ENCODE data around the gene SMIM5. TPM values are rescaled to one million over a fixed set of nuclear protein-coding genes. Genes with fewer than 3 reads are reported as not detected.
A peak's percentile ranks its signal among the peaks of the same experiment; 100 is the strongest.

SMIM5 gene
- total and polyA plus RNA-seq, 2 donors (not counting 3 experiments of a cell fraction or from before 2014, with no cell fraction given), result not detected

- H3K27me3 ChIP-seq (ENCODE audit: control insufficient read depth in 2 of 2, insufficient read depth in 2 of 2, low read length in 2 of 2), result no peaks in the 10 kb centered on the region
- CTCF ChIA-PET, result interaction anchor here (0.7 to 19.2 kb wide), 13 partner anchors 10 to 97 kb away, joined by 3 to 446 read pairs (median 6); partner anchors contain the start of genes RECQL5, SAP30BP and SMIM5
- intact Hi-C loops (cut with micrococcal nuclease) (no loop called here), dilution Hi-C loops (cut with MboI; ENCODE audit: extremely low pct_ligation_motif_present, low sequenced_read_pairs) (no loop called here)
- no peak overlapping the region for H3K27ac ChIP-seq (ENCODE audit: insufficient read depth, low read depth, low read length)
- BruUV-seq (replicated peaks), result no TSS peak
- H3K4me2 ChIP-seq (ENCODE audit: insufficient read depth, low read length), result no peak overlapping the region
- peaks cover 6 to 10% of the 10 kb centered on the region in 2 experiments for H3K36me3 ChIP-seq (ENCODE audit: control insufficient read depth in 2 of 2, extremely low read depth in 1 of 2, insufficient read depth in 2 of 2, low read length in 2 of 2)
- peaks cover 8% of the 10 kb centered on the region for H3K4me1 ChIP-seq (ENCODE audit: control insufficient read depth, extremely low read depth, insufficient read depth, low read length)
- H4K20me1 ChIP-seq (replicated peaks; ENCODE audit: control insufficient read depth, extremely low read depth, insufficient read depth, low read length), result no peaks in the 10 kb centered on the region
- FAIRE-seq (no peak), DNase-seq (ENCODE audit: low read depth, low spot score) (no peak)
- TF ChIP-seq GATA2 (IDR thresholded peaks at IDR 0.05; ENCODE audit: insufficient read depth, insufficient read length, low read depth, low read length), result no peak
- TF ChIP-seq FOS (IDR thresholded peaks at IDR 0.05; ENCODE audit: borderline replicate concordance, insufficient read depth, low read length), result no peak
- TF ChIP-seq POLR2A (IDR thresholded peaks at IDR 0.05; ENCODE audit: low read depth, low read length), result no peak
- POLR2A ChIA-PET, result no interaction called here
- H3K9me1 ChIP-seq (replicated peaks; ENCODE audit: control insufficient read depth, extremely low read depth, insufficient read depth, low read length), result no peaks in the 10 kb centered on the region
- no peak overlapping the region for H2AFZ ChIP-seq (ENCODE audit: low read depth, low read length)
- no peaks in the 10 kb centered on the region for H3K9me3 ChIP-seq (replicated peaks; ENCODE audit: control insufficient read depth, insufficient read depth, low read length)
- H3K79me2 ChIP-seq (ENCODE audit: control insufficient read depth, insufficient read depth, low read length), result no peaks in the 10 kb centered on the region
- H3K4me3 ChIP-seq (replicated peaks in 1 of 3; ENCODE audit: insufficient read depth in 1 of 3, low read depth in 1 of 3, low read length in 3 of 3), result no peak overlapping the region
- no peak overlapping the region for H3K9ac ChIP-seq (replicated peaks; ENCODE audit: extremely low read depth, insufficient read depth, low read length)
Observed at GRCh38 chr17:75652341-75652740, 19.1 kb downstream of the SMIM5 start.

GRCh38 chr17:75652934-75653549, 19.8 kb downstream of the SMIM5 start:
- no peak overlapping the region for H2AFZ ChIP-seq (ENCODE audit: low read depth, low read length)
- intact Hi-C loops (cut with micrococcal nuclease), result loop anchor here (1.0 kb wide), 1 partner anchor 20 kb away; the partner anchor contains the start of gene SMIM5
- H3K79me2 ChIP-seq (ENCODE audit: control insufficient read depth, insufficient read depth, low read length), result no peaks in the 10 kb centered on the region
- ChIA-PET POLR2A (no interaction called here), CTCF (interaction anchor here (0.7 to 19.2 kb wide), 17 partner anchors 12 to 96 kb away, joined by 3 to 446 read pairs (median 6); partner anchors contain the start of genes ITGB4, RECQL5, SAP30BP and SMIM5)
- dilution Hi-C loops (cut with MboI; ENCODE audit: extremely low pct_ligation_motif_present, low sequenced_read_pairs), result no loop called here
- no TSS peak for BruUV-seq (replicated peaks)
- H3K4me1 ChIP-seq (ENCODE audit: control insufficient read depth, extremely low read depth, insufficient read depth, low read length), result peaks cover 8% of the 10 kb centered on the region
- H4K20me1 ChIP-seq (replicated peaks; ENCODE audit: control insufficient read depth, extremely low read depth, insufficient read depth, low read length), result no peaks in the 10 kb centered on the region
- H3K27me3 ChIP-seq (ENCODE audit: control insufficient read depth in 2 of 2, insufficient read depth in 2 of 2, low read length in 2 of 2), result no peaks in the 10 kb centered on the region
- DNase-seq (ENCODE audit: low read depth, low spot score) (peak; percentile 56), FAIRE-seq (no peak)
- H3K36me3 ChIP-seq (ENCODE audit: control insufficient read depth in 2 of 2, extremely low read depth in 1 of 2, insufficient read depth in 2 of 2, low read length in 2 of 2), result peaks cover 6 to 10% of the 10 kb centered on the region in 2 experiments
- H3K4me3 ChIP-seq (replicated peaks in 1 of 3; ENCODE audit: insufficient read depth in 1 of 3, low read depth in 1 of 3, low read length in 3 of 3), result no peak overlapping the region
- H3K4me2 ChIP-seq (ENCODE audit: insufficient read depth, low read length), result no peak overlapping the region
- H3K9me3 ChIP-seq (replicated peaks; ENCODE audit: control insufficient read depth, insufficient read depth, low read length), result no peaks in the 10 kb centered on the region
- TF ChIP-seq CTCF (IDR thresholded peaks at IDR 0.05; ENCODE audit: extremely low read depth in 1 of 2, insufficient read depth in 1 of 2, low read depth in 1 of 2, low read length in 2 of 2) (peak; percentile 77 to 86), MAX (IDR thresholded peaks at IDR 0.05; ENCODE audit: insufficient read depth, insufficient read length) (no peak)
- H3K27ac ChIP-seq (ENCODE audit: insufficient read depth, low read depth, low read length), result no peak overlapping the region
- no peaks in the 10 kb centered on the region for H3K9me1 ChIP-seq (replicated peaks; ENCODE audit: control insufficient read depth, extremely low read depth, insufficient read depth, low read length)
- H3K9ac ChIP-seq (replicated peaks; ENCODE audit: extremely low read depth, insufficient read depth, low read length), result no peak overlapping the region
